IPS DF 6.9 (cell line): ENCODE measurements around the gene LPP.

Experiments used
- DNase-seq: peaks from one replicate; pipeline ENCODE4 v3.0.0-alpha.2; 2013; ENCODE audit warnings: low read depth, low spot score
- H3K27ac ChIP-seq: one replicate; pipeline ENCODE4 v1.5.1; 2013; ENCODE audit warnings: low read length, control low read depth
- H3K27me3 ChIP-seq: 2 replicates; pipeline ENCODE4 v1.6.1; 2013; ENCODE audit warnings: mild to moderate bottlenecking, low read length; ENCODE audit not compliant: control insufficient read depth, insufficient read depth
- H3K36me3 ChIP-seq: 2 replicates; pipeline ENCODE4 v1.6.1; 2013; ENCODE audit warnings: low read length; ENCODE audit not compliant: control insufficient read depth, insufficient read depth
- H3K4me1 ChIP-seq: 2 replicates; pipeline ENCODE4 v1.6.1; 2013; ENCODE audit warnings: low read length; ENCODE audit not compliant: control insufficient read depth, insufficient read depth
- H3K4me3 ChIP-seq: 2 replicates; pipeline ENCODE4 v1.5.1; 2013; ENCODE audit warnings: mild to moderate bottlenecking, low read length
- H3K9me3 ChIP-seq: 2 replicates; pipeline ENCODE4 v1.6.1; 2013; ENCODE audit warnings: low read length, inconsistent platforms; ENCODE audit not compliant: control insufficient read depth, insufficient read depth
- WGBS: extraction: QIAGEN DNeasy Blood & Tissue Kit; methylation state at CpG from one replicate; pipeline ENCODE4 v1.1.7; 2013; ENCODE audit warnings: mixed read lengths, missing lambda C conversion rate; ENCODE audit not compliant: insufficient read length, insufficient coverage; 5-methylcytosine and 5-hydroxymethylcytosine counted together

LPP gene

GRCh38 chr3:188135271-188135670 is 18.7 kb upstream of the LPP start:
- peaks cover 2% of the 10 kb centered on the region; the same call in 1 of the 2 replicates for H3K4me1 ChIP-seq
- H3K4me3 ChIP-seq, result no peak overlapping the region
- no CpG with 5 or more reads among the region's 5 CpGs for WGBS
- H3K27ac ChIP-seq, result no peak overlapping the region
- DNase-seq, result no peak
- H3K27me3 ChIP-seq, result no peaks in the 10 kb centered on the region
- no peaks in the 10 kb centered on the region for H3K36me3 ChIP-seq
- no peaks in the 10 kb centered on the region for H3K9me3 ChIP-seq

GRCh38 chr3:188137051-188137450 is 16.9 kb upstream of the LPP start:
- Histone ChIP-seq H3K9me3 (no peaks in the 10 kb centered on the region), H3K27ac (no peak overlapping the region), H3K4me3 (no peak overlapping the region), H3K4me1 (no peaks in the 10 kb centered on the region), H3K36me3 (no peaks in the 10 kb centered on the region), H3K27me3 (no peaks in the 10 kb centered on the region)
- WGBS, result no CpG with 5 or more reads among the region's 1 CpG
- no peak for DNase-seq

GRCh38 chr3:188139466-188139865 is 14.5 kb upstream of the LPP start:
- Histone ChIP-seq H3K27ac (no peak overlapping the region), H3K4me3 (no peak overlapping the region), H3K27me3 (no peaks in the 10 kb centered on the region), H3K9me3 (no peaks in the 10 kb centered on the region), H3K36me3 (no peaks in the 10 kb centered on the region), H3K4me1 (no peaks in the 10 kb centered on the region)
- no CpG with 5 or more reads among the region's 4 CpGs for WGBS
- DNase-seq, result no peak

- no CpG with 5 or more reads among the region's 2 CpGs for WGBS
- Histone ChIP-seq H3K4me3 (no peak overlapping the region), H3K27ac (no peak overlapping the region), H3K36me3 (no peaks in the 10 kb centered on the region), H3K4me1 (no peaks in the 10 kb centered on the region), H3K27me3 (no peaks in the 10 kb centered on the region), H3K9me3 (no peaks in the 10 kb centered on the region)
- DNase-seq, result no peak
Observed at GRCh38 chr3:188146219-188146618, 7.7 kb upstream of the LPP start.

GRCh38 chr3:188147782-188148181 is 6.2 kb upstream of the LPP start:
- WGBS, result no CpG with 5 or more reads among the region's 3 CpGs
- H3K27me3 ChIP-seq, result no peaks in the 10 kb centered on the region
- H3K9me3 ChIP-seq, result no peaks in the 10 kb centered on the region
- no peaks in the 10 kb centered on the region; the same call in 1 of the 2 replicates for H3K4me1 ChIP-seq
- H3K36me3 ChIP-seq, result no peaks in the 10 kb centered on the region
- no peak for DNase-seq
- no peak overlapping the region for H3K4me3 ChIP-seq
- H3K27ac ChIP-seq, result no peak overlapping the region

- no peaks in the 10 kb centered on the region; the same call in 1 of the 2 replicates for H3K4me1 ChIP-seq
- H3K36me3 ChIP-seq, result no peaks in the 10 kb centered on the region
- H3K9me3 ChIP-seq, result no peaks in the 10 kb centered on the region
- no CpG with 5 or more reads among the region's 1 CpG for WGBS
- H3K27me3 ChIP-seq, result no peaks in the 10 kb centered on the region
- no peak for DNase-seq
- no peak overlapping the region for H3K27ac ChIP-seq
- H3K4me3 ChIP-seq, result no peak overlapping the region
Observed at GRCh38 chr3:188148318-188148717, 5.6 kb upstream of the LPP start.

GRCh38 chr3:188149587-188149986 is 4.4 kb upstream of the LPP start:
- no CpG with 5 or more reads among the region's 9 CpGs for WGBS

GRCh38 chr3:188150982-188151381 is 3.0 kb upstream of the LPP start:
- no CpG with 5 or more reads among the region's 6 CpGs for WGBS

More at GRCh38 chr3:188149587-188149986, 4.4 kb upstream of the LPP start:
- Histone ChIP-seq H3K4me3 (no peak overlapping the region), H3K4me1 (no peaks in the 10 kb centered on the region; the same call in 1 of the 2 replicates), H3K9me3 (no peaks in the 10 kb centered on the region), H3K36me3 (no peaks in the 10 kb centered on the region), H3K27ac (no peak overlapping the region), H3K27me3 (no peaks in the 10 kb centered on the region)
- DNase-seq, result no peak

GRCh38 chr3:188151438-188151837 is 2.5 kb upstream of the LPP start:
- H3K4me1 ChIP-seq, result no peaks in the 10 kb centered on the region; the same call in 1 of the 2 replicates
- H3K4me3 ChIP-seq, result no peak overlapping the region
- H3K27ac ChIP-seq, result no peak overlapping the region
- no peaks in the 10 kb centered on the region for H3K27me3 ChIP-seq
- DNase-seq, result no peak
- no CpG with 5 or more reads among the region's 4 CpGs for WGBS
- H3K9me3 ChIP-seq, result no peaks in the 10 kb centered on the region
- H3K36me3 ChIP-seq, result no peaks in the 10 kb centered on the region

More at GRCh38 chr3:188150982-188151381, 3.0 kb upstream of the LPP start:
- Histone ChIP-seq H3K36me3 (no peaks in the 10 kb centered on the region), H3K27me3 (no peaks in the 10 kb centered on the region), H3K9me3 (no peaks in the 10 kb centered on the region), H3K4me1 (no peaks in the 10 kb centered on the region; the same call in 1 of the 2 replicates), H3K27ac (no peak overlapping the region), H3K4me3 (no peak overlapping the region)
- no peak for DNase-seq

GRCh38 chr3:188152660-188153436 is 1.1 kb upstream of the LPP start:
- no peaks in the 10 kb centered on the region for H3K27me3 ChIP-seq
- H3K9me3 ChIP-seq, result no peaks in the 10 kb centered on the region
- peaks cover 2% of the 10 kb centered on the region; the same call in 1 of the 2 replicates for H3K4me1 ChIP-seq
- no CpG with 5 or more reads among the region's 25 CpGs for WGBS
- DNase-seq, result no peak
- peak overlapping the region; percentile 77; the same call in 1 of the 2 replicates for H3K4me3 ChIP-seq
- no peaks in the 10 kb centered on the region for H3K36me3 ChIP-seq
- H3K27ac ChIP-seq, result no peak overlapping the region
